SK-N-MC (cell line): ENCODE measurements around the gene AKR1C8.
"Not testable (repeated sequence)": the region's sequence is repeated elsewhere in the genome, so short reads cannot be mapped to it uniquely, and the experiment has no call there.

Experiments
- DNase-seq: peaks from one replicate; pipeline ENCODE4 v3.0.0-alpha.2; 2011; ENCODE audit warnings: low read depth, low spot score
- H3K27ac ChIP-seq: fragments of 200-600 bp; sonication (generic); 2 replicates; pipeline ENCODE4 v1.5.1; 2016; ENCODE audit warnings: mixed run types
- H3K36me3 ChIP-seq: fragments of 200-600 bp; sonication (generic); 2 replicates; pipeline ENCODE4 v1.6.1; 2017; ENCODE audit warnings: antibody characterized with exemption, low read length, mixed read lengths; ENCODE audit not compliant: insufficient read depth
- H3K4me3 ChIP-seq: fragments of 200-600 bp; sonication (generic); 2 replicates; pipeline ENCODE4 v1.5.1; 2016
- H3K9ac ChIP-seq: fragments of 200-600 bp; sonication (generic); 2 replicates; pipeline ENCODE4 v1.8.0; 2017; ENCODE audit warnings: mixed run types, mixed read lengths; ENCODE audit not compliant: insufficient read length
- H3K9me3 ChIP-seq: fragments of 200-600 bp; sonication (generic); 2 replicates; pipeline ENCODE4 v1.6.1; 2017; ENCODE audit warnings: low read depth, mild to moderate bottlenecking, antibody characterized with exemption, low read length, moderate library complexity, mixed read lengths
- EZH2 ChIP-seq: fragments of 200-600 bp; sonication (generic); IDR thresholded peaks from one replicate; pipeline ENCODE4 v1.6.1; 2017; ENCODE audit warnings: antibody characterized with exemption
- FOXP2 ChIP-seq: optimal IDR thresholded peaks from 2 replicates; pipeline ENCODE3; 2011; ENCODE audit warnings: mild to moderate bottlenecking, moderate library complexity; ENCODE audit not compliant: insufficient read depth; ENCODE audit errors: extremely low read length, control extremely low read depth
- POLR2AphosphoS5 ChIP-seq: IDR thresholded peaks from 2 replicates; pipeline ENCODE4 v1.6.1; 2012; ENCODE audit warnings: mild to moderate bottlenecking, low read depth, low read length, borderline replicate concordance

The AKR1C8 gene

DNA sequence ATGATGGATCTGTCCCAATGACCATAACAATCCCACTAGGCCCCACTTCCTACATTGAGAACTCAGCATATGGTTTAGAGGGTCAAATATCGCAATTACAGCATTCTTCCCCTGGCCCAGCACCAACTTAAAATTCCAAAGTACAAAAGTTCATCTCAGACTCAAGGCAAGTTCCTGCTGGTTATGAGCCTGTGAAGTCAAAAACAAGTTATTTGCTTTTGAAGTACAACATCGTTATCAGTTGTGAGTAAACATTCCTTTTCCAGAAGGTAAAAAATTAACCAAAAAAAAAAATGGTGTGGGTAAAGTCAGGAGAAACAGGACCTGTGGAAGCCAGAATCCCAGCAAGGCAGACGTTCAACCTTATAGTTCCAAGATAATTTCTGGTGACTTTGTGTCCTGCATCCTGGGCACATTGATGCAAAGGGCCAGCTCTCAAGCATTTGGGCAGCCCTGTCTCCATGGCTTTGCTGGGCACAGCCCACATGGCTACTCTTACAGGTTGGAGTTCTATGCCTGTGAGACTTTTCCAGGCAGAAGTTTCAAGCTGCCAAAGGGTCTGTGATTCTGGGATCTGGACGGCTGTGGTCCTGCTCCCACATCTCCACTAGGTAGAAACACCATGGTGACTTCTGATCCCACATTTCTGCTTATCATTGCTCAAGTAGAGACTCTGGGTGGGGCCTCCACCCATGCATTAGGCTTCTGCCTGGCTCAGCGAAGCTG lies 37.5 kb downstream of the AKR1C8 start:
- DNase-seq = no peak
- Histone ChIP-seq H3K4me3 (no peak overlapping the region), H3K27ac (no peak overlapping the region), H3K9me3 (no peaks in the 10 kb centered on the region), H3K36me3 (no peaks in the 10 kb centered on the region), H3K9ac (no peak overlapping the region)
- TF ChIP-seq EZH2 = no peak
- no peak for TF ChIP-seq POLR2AphosphoS5
- no peak for TF ChIP-seq FOXP2

DNA sequence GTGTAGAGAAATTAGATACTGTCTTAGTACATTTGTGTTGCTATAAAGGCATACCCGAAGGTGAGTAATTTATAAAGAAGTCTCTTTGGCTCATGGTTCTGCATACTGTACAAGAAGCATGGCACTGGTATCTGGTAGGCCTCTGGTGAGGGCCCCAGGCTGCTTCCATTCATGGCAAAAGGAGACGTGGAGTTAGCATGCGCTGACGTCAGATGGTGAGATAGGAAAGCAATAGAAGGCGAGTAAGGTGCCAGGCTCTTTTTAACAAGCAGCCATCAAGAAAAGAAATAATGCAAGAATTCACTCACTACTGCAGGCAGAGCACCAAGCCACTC lies 38.1 kb downstream of the AKR1C8 start:
- Histone ChIP-seq H3K36me3 (no peaks in the 10 kb centered on the region), H3K4me3 (no peak overlapping the region), H3K9me3 (no peaks in the 10 kb centered on the region), H3K9ac (no peak overlapping the region), H3K27ac (no peak overlapping the region)
- no peak for TF ChIP-seq FOXP2
- DNase-seq = no peak

DNA sequence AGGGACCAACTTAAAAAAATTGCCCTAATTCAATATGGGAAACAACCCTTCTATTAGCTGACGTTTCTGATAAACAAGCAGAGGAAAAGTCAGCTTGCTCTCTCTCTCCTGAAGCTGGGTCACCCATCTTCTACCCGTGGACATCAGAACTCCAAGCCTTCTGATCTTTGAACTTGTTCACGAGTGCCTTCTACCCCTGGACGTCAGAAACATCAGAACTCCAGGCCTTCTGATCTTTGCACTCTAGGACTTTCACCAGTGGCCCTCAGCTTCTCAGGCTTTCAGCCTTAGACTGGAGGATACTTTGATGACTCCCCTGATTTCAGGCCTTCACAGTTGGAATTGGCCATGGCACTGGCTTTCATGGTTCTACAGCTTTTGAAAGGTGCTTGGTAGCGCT lies 41.8 kb downstream of the AKR1C8 start:
- no peak overlapping the region for H3K4me3 ChIP-seq
- no peak overlapping the region for H3K27ac ChIP-seq
- no peak for TF ChIP-seq FOXP2
- no peak for TF ChIP-seq EZH2
- no peak for TF ChIP-seq POLR2AphosphoS5
- no peak for DNase-seq
- H3K9me3 ChIP-seq = no peaks in the 10 kb centered on the region
- no peak overlapping the region for H3K9ac ChIP-seq
- no peaks in the 10 kb centered on the region for H3K36me3 ChIP-seq

DNA sequence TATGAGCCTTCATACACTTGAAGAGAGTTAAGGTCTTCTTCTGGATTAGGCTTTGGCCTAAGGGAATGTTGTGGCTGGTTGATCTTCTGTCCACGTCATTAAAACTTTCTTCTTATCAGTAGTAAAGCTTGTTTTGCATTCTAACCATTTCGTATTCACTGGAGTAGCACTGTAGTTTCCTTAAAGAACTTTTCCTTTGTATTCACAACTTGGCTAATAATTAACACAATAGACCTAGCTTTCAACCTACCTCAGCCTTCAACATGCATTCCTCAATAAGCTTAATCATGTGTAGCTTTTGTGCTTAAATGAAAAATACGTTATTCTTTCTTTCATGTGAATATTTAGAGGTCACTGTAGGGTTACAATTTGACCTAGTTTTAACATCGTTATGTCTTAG lies 42.8 kb downstream of the AKR1C8 start:
- Histone ChIP-seq H3K9ac (no peak overlapping the region), H3K27ac (no peak overlapping the region), H3K36me3 (no peaks in the 10 kb centered on the region), H3K4me3 (no peak overlapping the region), H3K9me3 (no peaks in the 10 kb centered on the region)
- TF ChIP-seq FOXP2 = no peak
- TF ChIP-seq EZH2 = no peak
- no peak for TF ChIP-seq POLR2AphosphoS5
- no peak for DNase-seq

DNA sequence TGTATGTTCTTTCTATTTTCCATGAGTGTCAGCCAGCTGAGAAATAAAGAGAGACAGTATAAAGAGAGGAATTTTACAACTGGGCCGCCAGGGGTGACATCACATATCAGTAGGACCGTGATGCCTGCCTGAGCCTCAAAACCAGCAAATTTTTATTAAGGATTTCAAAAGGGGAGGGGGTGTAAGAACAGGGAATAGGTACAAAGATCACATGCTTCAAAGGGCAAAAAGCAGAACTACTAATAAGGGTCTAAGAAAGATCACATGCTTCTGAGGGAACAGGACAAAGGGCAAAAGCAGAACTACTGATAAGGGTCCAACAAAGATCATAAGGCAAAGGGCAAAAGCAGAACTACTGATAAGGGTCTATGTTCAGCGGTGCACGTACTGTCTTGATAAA lies 47.3 kb downstream of the AKR1C8 start:
- not testable (repeated sequence) for H3K4me3 ChIP-seq, H3K27ac ChIP-seq, DNase-seq, H3K36me3 ChIP-seq, H3K9me3 ChIP-seq, H3K9ac ChIP-seq

DNA sequence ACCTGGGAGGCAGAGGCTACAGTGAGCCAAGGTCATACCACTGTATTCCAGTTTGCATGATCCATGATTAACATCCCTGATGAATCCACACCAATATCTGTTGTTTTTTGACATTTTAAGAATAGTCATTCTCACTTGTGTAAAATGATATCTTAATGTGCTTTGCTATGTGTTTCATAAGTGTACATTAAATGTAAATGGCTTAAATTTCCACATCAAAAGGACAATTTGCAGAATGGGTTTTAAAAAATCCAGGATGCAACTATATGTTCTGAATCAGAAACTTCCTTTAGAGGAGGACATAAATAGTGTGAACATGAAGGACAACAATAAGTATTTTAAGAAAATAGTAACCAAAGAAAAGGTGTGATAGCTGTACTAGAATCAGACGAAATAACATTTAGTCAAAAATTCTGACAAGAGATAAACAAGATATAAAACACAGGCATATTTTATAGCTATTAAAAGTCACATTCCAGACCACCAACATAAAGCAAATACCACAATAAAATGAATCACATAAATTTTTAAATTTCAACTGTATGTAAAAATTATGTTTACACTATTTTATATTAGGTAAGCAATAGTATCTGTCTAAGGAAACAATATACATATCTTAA lies 48.4 kb downstream of the AKR1C8 start:
- no peak overlapping the region for H3K4me3 ChIP-seq
- no peak for TF ChIP-seq FOXP2
- no peak for TF ChIP-seq POLR2AphosphoS5
- TF ChIP-seq EZH2 = no peak

DNA sequence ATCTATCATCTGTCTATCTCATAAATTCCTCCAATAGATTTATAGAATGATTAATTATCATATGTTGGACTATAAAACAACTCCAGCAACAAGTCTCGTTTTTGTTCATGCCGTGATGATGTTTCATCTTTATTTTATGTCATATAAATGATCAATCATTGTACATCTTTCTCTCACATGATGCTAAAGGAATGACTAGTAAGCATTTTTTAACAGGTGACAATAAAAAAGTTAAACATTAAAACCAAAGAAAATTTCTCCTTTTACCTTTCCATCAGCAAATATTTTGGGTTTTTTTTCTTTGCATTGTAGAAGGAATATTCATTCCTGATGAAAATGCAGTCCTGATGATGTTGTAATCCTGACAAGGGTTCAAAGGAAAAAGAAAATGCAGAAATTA lies 49.4 kb downstream of the AKR1C8 start:
- Histone ChIP-seq H3K4me3 (no peak overlapping the region), H3K36me3 (no peaks in the 10 kb centered on the region), H3K27ac (no peak overlapping the region), H3K9ac (no peak overlapping the region), H3K9me3 (no peaks in the 10 kb centered on the region)
- no peak for DNase-seq
- TF ChIP-seq POLR2AphosphoS5 (no peak), FOXP2 (no peak), EZH2 (no peak)

More for the DNA sequence above, 48.4 kb downstream of the AKR1C8 start:
- Histone ChIP-seq H3K9me3 (no peaks in the 10 kb centered on the region), H3K27ac (no peak overlapping the region), H3K36me3 (no peaks in the 10 kb centered on the region), H3K9ac (no peak overlapping the region)
- no peak for DNase-seq

DNA sequence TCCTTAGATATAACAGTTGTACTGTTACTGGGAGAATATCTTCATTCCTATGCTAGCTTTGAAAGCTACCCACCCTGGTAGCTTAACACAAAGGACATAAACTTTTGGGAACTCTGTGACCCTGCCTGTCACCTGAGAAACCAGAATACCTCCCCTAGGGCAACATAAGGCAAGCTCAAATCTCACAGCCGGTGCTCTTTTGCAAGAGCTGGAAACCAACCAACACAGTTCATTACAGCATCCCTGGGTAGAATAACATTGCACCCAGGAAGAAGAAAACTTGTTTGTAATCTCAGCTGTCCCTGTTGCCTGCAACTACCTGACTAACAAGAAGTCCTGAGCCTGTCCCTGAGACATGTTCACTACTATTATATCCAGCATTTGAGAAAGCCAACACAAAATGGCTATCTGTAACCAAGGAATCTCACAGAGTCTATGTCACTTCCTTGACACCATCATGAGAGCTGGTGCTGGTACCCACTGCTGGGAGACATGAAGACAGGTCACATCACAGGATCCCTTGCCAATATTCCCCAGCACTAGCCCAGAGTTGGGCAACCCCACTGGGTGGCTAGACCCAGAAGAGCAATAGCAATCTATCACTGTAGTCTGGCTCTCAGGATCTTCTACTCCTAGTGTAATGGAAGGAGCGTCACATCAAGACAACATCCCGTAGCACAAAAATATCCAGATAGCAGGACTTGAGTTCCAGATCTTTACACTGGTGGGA lies 59.5 kb downstream of the AKR1C8 start:
- no peak overlapping the region for H3K9ac ChIP-seq
- TF ChIP-seq POLR2AphosphoS5 = no peak
- no peak for TF ChIP-seq EZH2
- no peak for TF ChIP-seq FOXP2
- DNase-seq = no peak
- no peaks in the 10 kb centered on the region for H3K9me3 ChIP-seq
- no peak overlapping the region for H3K27ac ChIP-seq
- no peak overlapping the region for H3K4me3 ChIP-seq
- H3K36me3 ChIP-seq = no peaks in the 10 kb centered on the region
